HG02759 (cell line): ENCODE measurements around the gene BCAS4.
"Not testable (repeated sequence)": the region's sequence is repeated elsewhere in the genome, so short reads cannot be mapped to it uniquely, and the experiment has no call there.

Source experiments
- ATAC-seq: cut with Tn5 transposase; IDR thresholded peaks from one replicate; pipeline ENCODE4 v1.9.1; 2021; ENCODE audit warnings: mild to moderate bottlenecking, moderate library complexity; ENCODE audit not compliant: unreplicated experiment

BCAS4 gene

DNA sequence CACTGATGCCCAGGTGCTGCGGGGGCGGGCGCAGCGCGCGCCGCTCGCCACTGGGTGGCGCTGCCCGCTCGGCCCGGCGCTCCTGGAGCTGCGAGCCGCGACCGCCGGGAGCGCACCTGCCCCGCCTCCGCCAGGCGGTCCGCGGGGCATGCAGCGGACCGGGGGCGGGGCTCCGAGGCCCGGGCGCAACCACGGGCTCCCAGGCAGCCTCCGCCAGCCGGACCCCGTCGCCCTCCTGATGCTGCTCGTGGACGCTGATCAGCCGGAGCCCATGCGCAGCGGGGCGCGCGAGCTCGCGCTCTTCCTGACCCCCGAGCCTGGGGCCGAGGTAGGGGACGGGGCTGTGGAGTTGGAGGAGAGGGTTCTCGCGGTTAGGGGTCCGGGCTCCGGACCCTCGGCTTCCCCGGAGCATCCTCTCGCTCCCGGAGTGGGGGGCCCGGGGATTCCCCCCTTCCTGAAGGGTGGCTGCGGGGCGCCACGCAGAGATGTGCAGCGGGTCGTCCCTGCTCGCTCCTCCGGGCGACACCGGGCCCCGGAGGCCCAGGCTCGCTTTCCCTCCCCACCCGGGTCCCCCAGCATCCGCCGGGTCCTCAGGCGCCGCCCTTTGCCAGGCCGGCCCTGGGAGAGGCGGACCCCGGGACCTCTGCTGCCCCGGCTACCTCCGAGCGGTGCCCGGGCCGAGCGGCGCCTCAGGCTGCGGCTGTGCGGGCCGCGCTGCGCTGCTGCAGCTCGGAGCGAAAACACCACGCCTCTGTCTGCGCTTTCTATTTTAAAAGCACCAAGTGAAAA lies at the start of gene BCAS4:
Gene BCAS4 (plus strand): TSS at position 216 of the 789 bp plus-strand sequence. CDS start 23 bp downstream, at position 239.
- ATAC-seq: peak; percentile 74

DNA sequence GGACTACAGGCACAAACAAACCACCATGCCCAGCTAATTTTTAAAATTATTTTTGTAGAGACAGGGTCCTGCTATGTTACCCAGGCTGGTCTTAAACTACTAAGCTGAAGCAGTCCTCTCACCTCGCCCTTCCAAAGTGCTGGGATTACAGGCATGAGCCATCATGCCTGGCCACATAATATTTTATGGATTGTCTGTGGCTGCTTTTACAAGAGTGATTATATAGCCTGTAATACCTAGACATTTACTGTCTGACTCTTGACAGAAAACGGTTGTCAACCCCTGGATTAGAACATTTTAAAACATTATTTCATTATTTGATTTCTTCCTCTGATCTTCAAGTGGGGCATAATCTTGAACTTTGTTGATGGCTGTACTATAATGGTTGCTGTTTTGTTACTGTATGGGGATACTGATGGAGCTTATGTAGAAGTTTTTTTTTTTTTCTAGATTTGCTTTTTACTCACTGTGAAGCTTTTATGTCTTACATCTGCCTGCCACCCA lies 49.2 kb upstream of the BCAS4 start:
- ATAC-seq: no peak

DNA sequence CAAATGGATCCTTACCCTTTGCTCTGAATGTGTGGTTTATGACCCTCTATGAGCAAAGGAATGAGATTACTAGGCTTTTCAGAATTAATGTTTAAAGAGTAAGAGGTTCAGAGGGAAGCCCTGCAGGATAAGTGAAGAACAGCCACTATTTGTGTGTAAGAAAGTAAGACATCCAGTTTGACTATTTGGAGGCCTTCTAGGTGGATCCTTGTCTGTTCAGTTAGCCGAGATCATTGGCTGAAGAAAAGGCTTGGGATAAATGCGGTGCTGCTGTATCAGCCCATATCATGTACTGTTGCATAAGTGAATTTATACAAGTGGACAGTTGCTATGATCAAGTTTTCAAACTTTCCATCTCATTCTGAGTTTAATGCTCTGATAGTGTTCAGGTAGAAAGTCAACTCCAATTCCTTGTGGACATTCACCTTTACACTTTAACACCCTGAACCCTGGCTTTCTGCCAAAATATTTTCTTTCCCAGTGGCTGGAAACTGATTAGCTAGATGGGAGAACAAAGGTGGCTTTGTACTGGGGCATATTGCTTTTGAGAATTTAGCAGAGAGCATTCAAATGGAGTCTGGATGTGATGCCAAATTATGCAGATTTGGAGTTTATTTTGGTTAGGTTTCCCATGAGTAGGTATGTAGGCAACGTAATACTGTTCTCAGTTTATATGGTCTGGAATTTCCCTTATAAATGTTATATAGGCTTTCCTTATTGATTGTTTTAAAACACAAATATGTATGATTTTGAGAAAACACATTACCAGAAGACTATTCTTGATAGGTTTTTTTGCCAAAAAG lies 48.5 kb upstream of the BCAS4 start:
- ATAC-seq: no peak

DNA sequence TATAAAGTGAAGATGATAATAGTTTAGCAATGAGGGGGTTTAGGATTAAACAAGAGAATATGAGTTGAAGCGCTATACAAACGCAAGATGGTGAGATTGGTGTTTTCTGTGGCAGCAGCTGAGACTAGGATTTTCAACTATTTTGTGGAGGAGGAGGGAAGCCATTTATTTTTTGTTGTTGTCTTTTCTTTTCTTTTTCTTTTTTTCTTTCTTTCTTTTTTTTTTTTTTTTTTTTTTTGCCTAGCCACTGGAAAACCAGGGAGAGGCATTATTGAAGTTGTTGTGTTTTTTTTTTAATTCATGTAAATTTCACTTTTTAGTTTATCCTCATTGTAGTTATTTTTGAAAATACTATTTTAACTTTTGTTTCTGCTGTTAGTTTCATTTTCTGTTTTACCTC lies 47.6 kb upstream of the BCAS4 start:
- ATAC-seq: no peak

GRCh38 chr20:50750145-50750671 lies 44.7 kb upstream of the BCAS4 start:
- ATAC-seq: no peak

DNA sequence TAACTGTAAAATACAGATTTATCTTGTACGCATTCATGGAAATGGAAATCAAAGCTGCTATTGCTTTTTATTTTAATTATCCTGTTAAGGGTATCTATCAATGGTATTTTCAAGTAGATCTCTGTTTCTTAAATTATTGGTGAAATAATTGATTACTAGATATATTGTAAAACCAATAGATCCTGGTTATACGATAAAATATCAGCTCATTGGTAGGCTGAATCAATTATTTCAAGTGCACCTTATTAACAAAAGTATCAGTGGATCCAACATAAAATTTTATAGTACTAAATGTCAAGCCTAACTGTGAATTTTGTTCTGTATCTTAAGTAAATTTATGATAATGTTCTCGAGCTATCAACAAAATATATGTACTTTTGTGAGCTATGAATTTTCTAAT lies 41.7 kb upstream of the BCAS4 start:
- no peak for ATAC-seq

DNA sequence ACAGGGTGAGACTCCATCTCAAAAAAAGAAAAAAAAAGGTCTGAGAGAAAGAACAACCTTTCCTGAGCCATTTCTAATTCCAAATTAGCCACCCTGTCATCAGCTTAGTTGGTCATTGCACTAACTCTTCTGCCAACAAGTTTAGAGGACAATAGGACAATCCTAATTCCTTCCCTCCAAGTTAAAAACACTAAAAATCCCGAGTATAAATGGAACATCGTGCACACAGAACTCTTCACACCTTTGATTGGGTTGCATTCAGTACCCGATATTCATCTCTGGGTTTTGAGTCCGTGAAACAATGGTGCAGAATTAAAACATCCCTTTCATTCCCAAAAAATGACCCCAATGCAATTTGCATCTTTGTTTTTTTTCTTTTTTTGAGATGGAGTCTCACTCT lies 40.4 kb upstream of the BCAS4 start:
- ATAC-seq: no peak

DNA sequence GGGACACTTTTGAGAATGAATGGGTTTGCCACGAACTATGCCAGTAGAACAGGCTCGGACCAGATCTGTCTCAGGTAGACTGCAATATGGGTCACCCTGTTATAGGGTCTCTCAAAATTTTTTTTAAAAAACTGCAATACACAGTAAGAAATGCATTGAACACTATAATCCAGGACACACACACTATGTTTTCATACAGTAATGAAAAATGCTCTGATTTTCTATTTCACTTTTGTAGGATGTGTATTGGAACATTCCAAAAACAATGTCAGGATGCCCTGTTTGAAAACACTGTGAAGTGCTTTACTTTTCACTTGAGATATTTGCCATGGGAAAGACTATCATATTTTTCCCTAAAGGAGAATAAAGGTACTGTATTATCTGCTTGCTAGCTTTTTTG lies 38.4 kb upstream of the BCAS4 start:
- no peak for ATAC-seq

DNA sequence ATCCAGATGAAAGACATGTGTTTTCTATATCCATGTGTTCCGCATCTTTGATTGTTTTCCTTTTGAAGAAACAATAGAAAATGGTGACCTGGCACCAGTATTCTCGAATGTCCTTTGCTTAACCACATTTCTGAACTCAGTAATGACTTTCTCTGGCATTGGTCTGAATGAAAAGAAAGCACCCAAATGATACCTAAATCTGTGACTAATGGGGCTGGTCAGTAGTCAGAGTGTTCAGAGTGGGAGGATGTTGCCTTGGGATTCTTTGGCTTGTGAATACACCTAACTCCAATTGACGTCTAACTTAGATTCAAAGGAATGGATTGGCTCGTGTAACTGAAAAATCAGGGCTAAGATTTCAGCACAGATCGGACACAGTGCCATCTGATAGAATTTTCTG lies 36.4 kb upstream of the BCAS4 start:
- ATAC-seq: no peak

DNA sequence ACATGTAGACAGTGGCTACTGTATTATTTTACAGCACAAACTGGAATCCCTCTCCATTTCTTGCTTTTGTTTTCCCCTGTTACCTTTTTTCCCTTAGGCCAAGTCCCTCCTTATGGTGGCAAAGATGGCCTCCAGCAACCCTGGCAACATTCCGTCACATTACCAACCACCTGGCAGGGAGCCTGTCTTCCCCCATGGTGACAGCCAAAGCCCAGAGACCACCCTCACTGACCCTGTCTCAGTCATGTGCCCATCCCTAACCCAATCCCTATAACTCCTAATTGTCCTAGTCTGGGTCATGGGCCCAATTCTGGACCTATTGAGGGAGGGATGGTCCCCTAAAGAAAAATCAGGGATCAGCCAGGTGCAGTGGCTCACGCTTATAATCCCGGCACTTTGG lies 35.9 kb upstream of the BCAS4 start:
- ATAC-seq: no peak

DNA sequence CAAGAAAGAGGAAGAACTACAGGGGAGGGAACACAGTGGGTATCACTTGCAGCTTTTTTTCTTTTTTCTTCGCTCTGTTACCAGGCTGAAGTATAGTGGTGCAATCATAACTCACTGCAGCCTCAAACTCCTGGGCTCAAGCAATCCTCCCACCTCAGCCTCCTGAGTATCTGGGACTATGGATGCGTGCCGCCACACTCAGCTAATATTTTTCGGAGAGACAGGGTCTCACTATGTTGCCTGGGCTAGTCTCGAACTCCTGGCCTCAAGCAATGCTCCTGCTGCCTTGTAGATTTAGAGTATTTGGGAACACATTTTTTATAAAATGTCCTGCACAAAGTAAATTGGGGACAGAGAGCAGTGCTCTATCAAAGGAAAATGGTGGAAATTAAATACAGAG lies 35.2 kb upstream of the BCAS4 start:
- no peak for ATAC-seq

DNA sequence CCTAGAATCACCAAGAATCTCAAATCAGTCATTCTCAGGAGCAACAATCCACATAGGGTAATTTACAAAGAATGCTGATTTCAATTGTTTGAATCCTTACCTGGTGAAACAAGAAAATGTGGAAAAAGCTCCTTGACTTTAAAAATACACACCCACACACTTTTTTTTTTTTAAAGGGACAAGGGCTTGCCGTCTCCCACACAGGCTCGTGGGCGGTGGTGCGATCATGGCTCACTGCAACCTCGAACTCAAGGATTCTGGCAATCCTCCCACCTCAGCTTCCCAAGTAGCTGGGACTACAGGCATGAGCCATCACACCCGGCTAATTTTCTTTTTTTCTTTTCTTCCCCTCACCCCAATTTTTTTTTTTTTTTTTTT lies 32.8 kb upstream of the BCAS4 start:
- ATAC-seq: no peak

DNA sequence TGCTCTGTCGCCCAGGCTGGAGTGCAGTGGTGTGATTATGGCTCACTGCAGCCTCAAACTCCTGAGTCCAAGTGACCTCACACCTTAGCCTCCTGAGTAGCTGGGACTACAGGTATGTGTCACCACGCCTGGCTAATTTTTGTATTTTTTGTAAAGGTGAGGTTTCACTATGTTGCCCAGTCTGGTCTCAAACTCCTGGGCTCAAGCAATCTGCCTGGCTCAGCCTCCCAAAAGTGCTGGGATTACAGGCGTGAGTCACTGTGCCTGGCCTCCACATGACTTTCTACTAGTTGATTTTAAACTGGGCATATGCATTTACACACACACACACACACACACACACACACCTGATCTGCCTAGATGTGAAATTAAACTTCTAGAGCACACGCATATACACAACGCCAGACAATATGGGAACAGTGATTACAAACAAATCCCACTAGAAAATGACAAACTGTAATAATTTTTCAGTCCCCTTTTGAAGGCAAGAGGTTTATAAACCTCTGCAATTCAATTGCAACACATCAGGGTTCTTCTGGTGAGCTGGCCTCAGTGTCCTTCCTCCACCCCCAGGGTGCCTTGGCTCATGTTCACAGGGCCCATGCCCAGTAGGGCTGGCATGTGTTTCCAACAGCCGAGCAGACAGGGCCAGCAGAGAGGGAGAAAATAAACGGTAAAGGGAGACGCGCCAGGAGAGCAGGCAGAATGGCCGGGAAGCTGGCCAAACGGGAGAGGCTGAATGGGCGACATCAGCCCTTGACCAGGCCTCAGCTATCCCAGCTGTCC lies 32.2 kb upstream of the BCAS4 start:
- ATAC-seq: no peak

DNA sequence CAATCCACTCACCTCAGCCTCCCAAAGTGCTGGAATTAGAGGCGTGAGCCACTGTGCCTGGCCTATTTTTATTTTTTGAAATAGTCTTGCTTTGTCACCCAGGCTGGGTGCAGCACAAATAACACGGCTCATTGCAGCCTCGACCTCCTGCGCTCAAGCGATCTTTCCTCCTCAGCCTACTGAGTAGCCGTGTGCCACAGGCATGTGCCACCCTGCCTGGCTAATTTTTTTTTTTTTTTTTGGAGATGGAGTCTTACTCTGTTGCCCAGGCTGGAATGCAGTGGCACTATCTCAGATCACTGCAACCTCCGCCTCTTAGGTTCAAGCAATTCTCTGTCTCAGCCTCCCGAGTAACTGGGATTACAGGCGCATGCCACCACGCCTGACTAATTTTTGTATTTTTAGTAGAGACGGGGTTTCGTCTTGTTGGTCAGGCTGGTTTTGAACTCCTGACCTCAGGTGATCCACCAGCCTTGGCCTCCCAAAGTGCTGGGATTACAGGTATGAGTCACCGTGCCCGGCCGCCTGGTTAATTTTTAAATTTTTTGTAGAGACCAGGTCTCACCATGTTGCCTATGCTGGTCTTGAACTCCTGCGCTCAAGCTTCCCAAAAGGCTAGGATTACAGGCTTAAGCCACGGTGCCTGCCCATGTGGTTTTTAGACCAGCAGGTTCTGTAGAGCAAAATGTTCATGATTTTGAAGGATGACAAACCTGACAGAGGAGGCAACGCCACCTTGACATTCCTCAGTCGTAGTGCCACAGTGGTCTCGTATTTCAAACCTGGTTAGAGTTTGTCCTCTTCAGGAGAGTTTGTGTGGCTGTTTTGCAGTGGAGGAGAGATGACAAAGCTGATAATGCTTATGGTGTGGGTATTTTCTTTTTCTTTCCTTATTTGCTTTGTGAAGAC lies 31.1 kb upstream of the BCAS4 start:
- not testable (repeated sequence) for ATAC-seq

DNA sequence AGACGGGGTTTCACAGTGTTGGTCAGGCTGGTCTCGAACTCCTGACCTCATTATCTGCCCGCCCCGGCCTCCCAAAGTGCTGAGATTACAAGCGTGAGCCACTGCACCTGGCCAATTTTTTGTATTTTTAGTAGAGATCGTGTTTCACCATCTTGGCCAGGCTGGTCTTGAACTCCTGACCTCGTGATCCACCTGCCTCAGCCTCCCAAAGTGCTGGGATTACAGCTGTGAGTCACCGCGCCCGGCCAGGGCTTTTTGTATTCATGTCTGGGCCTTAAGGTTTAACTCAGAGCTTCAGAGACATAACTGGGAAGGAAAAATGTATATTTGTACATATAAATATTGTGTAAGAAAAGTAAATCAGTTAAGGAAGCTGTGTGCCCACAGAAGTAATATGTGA lies 29.6 kb upstream of the BCAS4 start:
- ATAC-seq: not testable (repeated sequence)

GRCh38 chr20:50765674-50766073 lies 29.2 kb upstream of the BCAS4 start:
- no peak for ATAC-seq

DNA sequence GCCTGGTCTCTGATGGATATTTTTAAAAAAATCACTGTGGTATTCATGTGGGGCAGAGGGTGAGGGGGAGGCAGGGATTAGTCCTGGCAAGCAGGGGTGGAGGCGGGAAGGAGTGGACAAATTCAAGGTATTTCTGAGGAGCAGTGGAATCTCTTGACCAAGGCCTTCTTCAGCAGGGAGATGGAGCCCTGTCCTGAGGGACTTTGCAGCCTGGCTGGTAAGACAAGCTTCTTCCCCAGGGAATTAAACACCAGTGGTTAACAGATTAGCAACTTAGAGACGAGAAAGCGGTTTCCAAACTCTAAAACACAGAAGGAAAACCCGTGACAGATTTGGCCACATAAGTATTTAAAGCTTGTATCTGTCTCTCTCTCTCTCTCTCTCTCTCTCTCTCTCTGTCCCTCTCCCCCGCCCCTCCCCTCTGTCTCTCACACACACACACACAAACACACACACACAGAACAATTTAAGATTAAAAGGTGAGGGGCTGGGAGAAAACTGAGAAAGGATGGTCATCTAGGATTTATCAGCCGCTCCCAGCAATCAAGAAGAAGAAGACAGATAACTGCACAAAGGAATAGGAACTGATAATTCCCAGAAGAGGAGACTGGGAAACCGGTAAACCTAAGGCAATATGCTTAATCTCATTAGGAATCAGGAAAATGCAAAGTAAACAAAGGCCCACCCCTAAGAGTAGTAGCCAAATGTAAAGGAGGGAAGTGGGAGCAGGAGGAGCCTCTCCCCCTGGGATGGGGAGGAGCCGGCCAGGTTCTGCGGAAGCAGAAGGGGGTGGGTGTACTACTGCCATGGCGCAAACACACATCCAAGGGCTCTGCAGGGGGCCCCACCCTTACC lies 27.7 kb upstream of the BCAS4 start:
- ATAC-seq: not testable (repeated sequence)

- ATAC-seq: not testable (repeated sequence)
These were observed 25.9 kb upstream of the BCAS4 start for GRCh38 chr20:50768991-50769390.

GRCh38 chr20:50769551-50770085 lies 25.2 kb upstream of the BCAS4 start:
- not testable (repeated sequence) for ATAC-seq
